NB4 (cell line): Measurements from ENCODE around the gene RAB1A.

Source experiments
- DNase-seq: peaks from one replicate; pipeline ENCODE4 v3.0.0; 2010; ENCODE audit warnings: low read depth
- H3K4me3 ChIP-seq: one replicate; pipeline ENCODE4 v1.5.1; 2011; ENCODE audit warnings: mild to moderate bottlenecking, low read depth, low read length, moderate library complexity
- CTCF ChIP-seq: IDR thresholded peaks from one replicate; pipeline ENCODE4 v1.5.1; 2012; ENCODE audit warnings: low read depth, low read length
- MAX ChIP-seq: IDR thresholded peaks from 2 replicates; pipeline ENCODE4 v1.6.1; 2011; ENCODE audit warnings: low read depth, low read length
- MYC ChIP-seq: IDR thresholded peaks from 2 replicates; pipeline ENCODE4 v1.6.1; 2011; ENCODE audit warnings: low read depth, low read length
- POLR2A ChIP-seq: IDR thresholded peaks from 2 replicates; pipeline ENCODE4 v1.6.1; 2011; ENCODE audit warnings: mild to moderate bottlenecking; ENCODE audit not compliant: insufficient read length; ENCODE audit errors: extremely low read depth

Gene RAB1A

GRCh38 chr2:65046633-65047407 lies 83.1 kb downstream of the RAB1A start:
- TF ChIP-seq POLR2A (no peak), MYC (no peak), MAX (no peak), CTCF (no peak)

GRCh38 chr2:65045651-65046050 lies 84.3 kb downstream of the RAB1A start:
- H3K4me3 ChIP-seq: no peak overlapping the region
- peak; percentile 96 for DNase-seq
- TF ChIP-seq MAX (peak; percentile 77), CTCF (no peak), MYC (peak; percentile 60)

More at GRCh38 chr2:65046633-65047407, 83.1 kb downstream of the RAB1A start:
- no peak overlapping the region for H3K4me3 ChIP-seq
- DNase-seq: no peak

- TF ChIP-seq MAX (no peak), POLR2A (no peak), MYC (no peak), CTCF (no peak)
- H3K4me3 ChIP-seq: no peak overlapping the region
- DNase-seq: no peak
Observed at GRCh38 chr2:65044097-65044735, 85.7 kb downstream of the RAB1A start.

- DNase-seq: peak; percentile 65
- TF ChIP-seq CTCF (no peak), MAX (no peak), POLR2A (no peak), MYC (no peak)
- H3K4me3 ChIP-seq: no peak overlapping the region
Observed at GRCh38 chr2:65043001-65043400, 86.9 kb downstream of the RAB1A start.

- TF ChIP-seq MYC: no peak
- peak; percentile 96 for TF ChIP-seq CTCF
- DNase-seq: peak; percentile 88
- no peak overlapping the region for H3K4me3 ChIP-seq
Observed at GRCh38 chr2:65040400-65041261, 89.3 kb downstream of the RAB1A start.
